Kidney (tissue), 14 donors: ENCODE measurements around the gene RPL41. TPM values are rescaled to one million over a fixed set of nuclear protein-coding genes. Genes with fewer than 3 reads are reported as not detected.

Source experiments
- DNase-seq, 5 donors: peaks; one replicate each; pipeline ENCODE4 v3.0.0-alpha.2; 2013 to 2020
- FAIRE-seq: peaks from 2 replicates; lab custom pipeline; 2012; peaks lifted over from hg19 to GRCh38; lab: Jason Lieb, UNC
- H3K27ac ChIP-seq, 2 donors: one replicate each; pipeline ENCODE4 v1.7.0; 2013; ENCODE audit warnings: low read depth in 2 of 2, low read length in 2 of 2, inconsistent platforms in 1 of 2
- H3K27me3 ChIP-seq: one replicate; pipeline ENCODE4 v1.7.1; 2013; ENCODE audit warnings: low read length, inconsistent platforms; ENCODE audit not compliant: control insufficient read depth, insufficient read depth
- H3K36me3 ChIP-seq, 3 donors: one replicate each; pipeline versions ENCODE4 v1.7.0 to v1.7.1; 2013; ENCODE audit warnings: low read length in 3 of 3, control low read depth in 1 of 3, inconsistent platforms in 1 of 3; ENCODE audit not compliant: insufficient read depth in 3 of 3, control insufficient read depth in 2 of 3
- H3K4me1 ChIP-seq, 3 donors: one replicate each; pipeline versions ENCODE4 v1.7.0 to v1.7.1; 2013; ENCODE audit warnings: low read length in 3 of 3, inconsistent platforms in 1 of 3, low read depth in 1 of 3; ENCODE audit not compliant: control insufficient read depth in 2 of 3, insufficient read depth in 2 of 3
- H3K4me3 ChIP-seq, 3 donors: one replicate each; pipeline versions ENCODE4 v1.7.0 to v1.8.1; 2013; ENCODE audit warnings: low read length in 3 of 3, control low read depth in 1 of 3, inconsistent platforms in 1 of 3
- H3K9ac ChIP-seq, 3 donors: one replicate each; pipeline versions ENCODE4 v1.7.0 to v1.7.1; 2013; ENCODE audit warnings: low read length in 3 of 3, control low read depth in 1 of 3, inconsistent platforms in 1 of 3
- H3K9me3 ChIP-seq, 3 donors: one replicate each; pipeline versions ENCODE4 v1.7.0 to v1.7.1; 2013; ENCODE audit warnings: low read length in 3 of 3, control low read depth in 1 of 3, inconsistent platforms in 1 of 3; ENCODE audit not compliant: control insufficient read depth in 2 of 3, insufficient read depth in 1 of 3
- intact Hi-C: fragments of 100-400 bp; cut with DNase I; formaldehyde crosslinking; loops from one replicate; pipeline ENCODE4 v1.11.1; 2022
- polyA plus RNA-seq: library from polyadenylated mRNA; stranded (reverse); fragments of 350-450 nt; fragmentation: Illumina TruSeq; extraction: RNeasy Lipid Tissue Mini Kit (QIAGEN cat#74804); gene quantifications from one replicate; pipeline ENCODE4 v1.2.3, GENCODE V29; 2014; ENCODE audit warnings: low read depth, low replicate concordance; ENCODE audit not compliant: insufficient read depth
- total RNA-seq: library from RNA; stranded (reverse); fragmentation: NEBNext Ultra II Directional; extraction: Animal tissue kit (Norgen Biotek cat#: 25700); gene quantifications from one replicate; pipeline ENCODE4 v1.2.1, GENCODE V29; 2021
- TF ChIP-seq, protein P1 (sequence below): IDR thresholded peaks from 3 replicates; pipeline ENCODE4 v1.5.1; 2012; ENCODE audit warnings: mild to moderate bottlenecking, moderate library complexity, borderline replicate concordance; ENCODE audit not compliant: insufficient read depth; ENCODE audit errors: extremely low read depth
- donor health status: control.
- donor health status: control.
- donor health status: control.
- donor health status: control.
- donor health status: control.
- donor health status: DM: yes; HTN: yes; CAD: no.
- donor health status: Normal renal cell carcinoma (clear cell type).

RPL41 gene
- total and polyA plus RNA-seq, 2 donors from 2014 or later = 2,987 to 5,602 TPM

GRCh38 chr12:56117778-56118687 is 1.6 kb downstream of the RPL41 start, which contains the start of gene ZC3H10:
Gene ZC3H10, plus strand, starts transcription at chr12:56118266. Its CDS starts 2,297 bp downstream, at chr12:56120563.
- H3K36me3 ChIP-seq = peaks cover 0 to 3% (median 0%) of the 10 kb centered on the region in 3 donors
- H3K27ac ChIP-seq = peak within 1 kb of the TSS; percentile 87 to 97
- H3K9ac ChIP-seq = peak within 1 kb of the TSS; percentile 91 to 98 (median 97)
- FAIRE-seq (peak; percentile 54), DNase-seq (peak; percentile 99)
- peak within 1 kb of the TSS; percentile 91 to 99 (median 99) for H3K4me3 ChIP-seq
- H3K4me1 ChIP-seq = peaks cover 0 to 19% (median 15%) of the 10 kb centered on the region in 3 donors
- TF ChIP-seq, protein P1, sequence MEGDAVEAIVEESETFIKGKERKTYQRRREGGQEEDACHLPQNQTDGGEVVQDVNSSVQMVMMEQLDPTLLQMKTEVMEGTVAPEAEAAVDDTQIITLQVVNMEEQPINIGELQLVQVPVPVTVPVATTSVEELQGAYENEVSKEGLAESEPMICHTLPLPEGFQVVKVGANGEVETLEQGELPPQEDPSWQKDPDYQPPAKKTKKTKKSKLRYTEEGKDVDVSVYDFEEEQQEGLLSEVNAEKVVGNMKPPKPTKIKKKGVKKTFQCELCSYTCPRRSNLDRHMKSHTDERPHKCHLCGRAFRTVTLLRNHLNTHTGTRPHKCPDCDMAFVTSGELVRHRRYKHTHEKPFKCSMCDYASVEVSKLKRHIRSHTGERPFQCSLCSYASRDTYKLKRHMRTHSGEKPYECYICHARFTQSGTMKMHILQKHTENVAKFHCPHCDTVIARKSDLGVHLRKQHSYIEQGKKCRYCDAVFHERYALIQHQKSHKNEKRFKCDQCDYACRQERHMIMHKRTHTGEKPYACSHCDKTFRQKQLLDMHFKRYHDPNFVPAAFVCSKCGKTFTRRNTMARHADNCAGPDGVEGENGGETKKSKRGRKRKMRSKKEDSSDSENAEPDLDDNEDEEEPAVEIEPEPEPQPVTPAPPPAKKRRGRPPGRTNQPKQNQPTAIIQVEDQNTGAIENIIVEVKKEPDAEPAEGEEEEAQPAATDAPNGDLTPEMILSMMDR = peak; percentile 60
- H3K27me3 ChIP-seq = no peaks in the 10 kb centered on the region
- no peaks in the 10 kb centered on the region for H3K9me3 ChIP-seq
- intact Hi-C loops = no loop called here

- Histone ChIP-seq H3K9me3 (no peaks in the 10 kb centered on the region), H3K27me3 (no peaks in the 10 kb centered on the region), H3K27ac (peak overlapping the region; percentile 87 to 93), H3K9ac (peak overlapping the region; percentile 82 to 98 (median 90)), H3K4me3 (peak overlapping the region; percentile 56 to 99 (median 81)), H3K36me3 (peaks cover 0 to 3% (median 0%) of the 10 kb centered on the region in 3 donors), H3K4me1 (peaks cover 0 to 19% (median 15%) of the 10 kb centered on the region in 3 donors)
- TF ChIP-seq, protein P1 = no peak
- FAIRE-seq (no peak), DNase-seq (peak in 1 of 5 donors; percentile 57)
- intact Hi-C loops = no loop called here
Observed at GRCh38 chr12:56118688-56119357, 2.4 kb downstream of the RPL41 start.

DNA sequence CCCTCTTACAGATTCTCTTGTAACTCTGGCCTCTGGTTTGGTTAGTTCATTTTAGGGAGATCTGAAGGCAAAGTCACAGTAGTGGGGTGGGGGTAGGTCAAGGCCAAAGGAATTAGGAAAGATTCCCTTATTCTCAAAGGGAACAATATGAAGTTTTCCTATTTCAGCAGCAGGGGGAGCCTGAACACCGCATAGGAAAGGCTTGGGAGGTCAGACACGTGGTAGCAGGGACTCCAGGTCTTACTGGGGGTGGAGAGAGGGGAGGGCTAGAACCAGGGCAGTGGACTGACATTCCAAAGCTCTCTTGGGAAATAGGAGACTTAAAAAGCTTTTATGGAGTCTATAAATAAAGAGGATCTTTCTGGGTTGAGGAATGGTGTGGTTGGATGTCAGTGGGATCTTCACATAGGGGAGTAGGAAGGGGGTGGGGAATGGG is 2.9 kb downstream of the RPL41 start:
- FAIRE-seq = no peak
- Histone ChIP-seq H3K36me3 (peaks cover 0 to 3% (median 0%) of the 10 kb centered on the region in 3 donors), H3K4me1 (peaks cover 0 to 19% (median 15%) of the 10 kb centered on the region in 3 donors), H3K9me3 (no peaks in the 10 kb centered on the region), H3K9ac (peak overlapping the region in 2 of 3 donors; percentile 90 to 98), H3K27ac (peak overlapping the region; percentile 87 to 93), H3K4me3 (peak overlapping the region in 2 of 3 donors; percentile 81 to 99), H3K27me3 (no peaks in the 10 kb centered on the region)
- TF ChIP-seq, protein P1 = peak; percentile 86
- peak; percentile 88 to 97 (median 89) for DNase-seq
- intact Hi-C loops = no loop called here
